GM18498 (cell line): ENCODE data around the gene EFNA4.

Source experiments
- ATAC-seq: cut with Tn5 transposase; IDR thresholded peaks from one replicate; pipeline ENCODE4 v1.9.1; 2021; ENCODE audit warnings: mild to moderate bottlenecking, moderate library complexity; ENCODE audit not compliant: unreplicated experiment

The EFNA4 gene

DNA sequence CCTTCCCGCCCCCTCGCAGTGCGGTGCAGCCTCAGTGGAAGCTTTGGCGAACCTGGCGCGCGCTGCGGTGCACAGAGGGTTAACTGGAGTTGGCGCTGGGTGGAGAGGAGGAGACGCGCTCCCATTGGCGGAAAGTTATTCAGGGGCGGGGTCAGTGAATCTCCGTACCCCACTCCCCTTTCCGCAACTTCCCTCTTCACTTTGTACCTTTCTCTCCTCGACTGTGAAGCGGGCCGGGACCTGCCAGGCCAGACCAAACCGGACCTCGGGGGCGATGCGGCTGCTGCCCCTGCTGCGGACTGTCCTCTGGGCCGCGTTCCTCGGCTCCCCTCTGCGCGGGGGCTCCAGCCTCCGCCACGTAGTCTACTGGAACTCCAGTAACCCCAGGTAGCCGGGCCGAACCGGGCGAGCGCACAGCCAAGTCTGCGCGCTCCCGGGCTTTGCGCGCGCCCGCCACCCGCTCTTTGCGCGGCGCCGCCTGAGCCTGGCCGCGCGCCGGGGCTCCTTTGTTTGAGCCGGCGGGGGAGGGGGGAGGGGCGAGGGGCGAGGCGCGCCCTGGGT is at the start of gene EFNA4:
EFNA4 (plus strand) TSS at position 191 of the 561 bp plus-strand sequence; CDS start at position 275, 84 bp downstream.
- ATAC-seq = peak; percentile 76

GRCh38 chr1:155014709-155015508 is 48.6 kb upstream of the EFNA4 start:
- ATAC-seq = no peak

GRCh38 chr1:155015527-155016230 is 47.9 kb upstream of the EFNA4 start:
- ATAC-seq = no peak

- ATAC-seq = no peak
These were observed 47.2 kb upstream of the EFNA4 start for GRCh38 chr1:155016231-155016831.

- peak; percentile 77 for ATAC-seq
These were observed 46.2 kb upstream of the EFNA4 start for GRCh38 chr1:155017041-155017945.

- ATAC-seq = no peak
These were observed 45.6 kb upstream of the EFNA4 start for GRCh38 chr1:155017946-155018316.

- ATAC-seq = no peak
These were observed 44.8 kb upstream of the EFNA4 start for GRCh38 chr1:155018617-155019348.

DNA sequence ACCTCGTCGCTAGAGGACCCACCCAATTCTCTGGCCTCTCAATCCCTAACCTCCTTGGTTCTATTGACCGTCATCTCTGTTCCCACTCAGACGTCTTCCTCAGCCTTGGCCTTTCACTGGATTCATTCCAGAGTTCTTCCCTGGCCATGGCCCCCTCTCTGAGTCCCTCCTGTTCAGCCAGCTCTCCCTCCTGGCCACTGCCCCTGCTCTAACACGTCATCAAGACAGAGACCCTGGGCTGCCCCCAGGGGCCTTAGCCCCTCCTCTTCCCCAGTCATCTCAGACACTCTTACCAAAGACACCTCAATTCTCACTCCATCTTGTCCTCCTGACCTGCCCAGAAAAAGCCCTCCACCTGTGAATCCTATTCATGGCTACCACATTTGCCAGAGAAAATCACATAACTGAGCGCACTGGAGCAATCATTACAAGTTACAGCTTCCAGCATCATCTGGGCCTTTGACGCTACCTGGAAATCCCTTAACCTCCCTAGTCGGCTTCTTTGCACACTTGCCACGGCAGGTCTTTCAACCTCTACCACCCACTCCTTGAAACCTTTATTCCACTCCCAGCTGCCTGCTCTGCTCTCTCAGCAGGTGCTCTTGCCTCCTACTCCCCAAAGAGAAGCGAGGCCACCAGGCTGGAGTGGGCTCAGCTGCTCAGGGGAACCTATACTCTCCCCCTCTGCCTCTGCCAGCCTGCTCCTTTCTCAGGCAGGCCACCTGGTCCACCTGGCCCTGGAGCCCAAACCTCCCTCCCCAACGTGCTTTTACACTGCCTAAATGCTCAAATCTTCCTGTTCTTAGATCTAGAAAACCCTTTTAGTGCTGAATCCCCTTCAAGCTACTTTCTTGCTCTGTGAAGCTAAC is 43.9 kb upstream of the EFNA4 start:
- ATAC-seq = no peak

- ATAC-seq = no peak
These were observed 41.2 kb upstream of the EFNA4 start for GRCh38 chr1:155022136-155022926.

DNA sequence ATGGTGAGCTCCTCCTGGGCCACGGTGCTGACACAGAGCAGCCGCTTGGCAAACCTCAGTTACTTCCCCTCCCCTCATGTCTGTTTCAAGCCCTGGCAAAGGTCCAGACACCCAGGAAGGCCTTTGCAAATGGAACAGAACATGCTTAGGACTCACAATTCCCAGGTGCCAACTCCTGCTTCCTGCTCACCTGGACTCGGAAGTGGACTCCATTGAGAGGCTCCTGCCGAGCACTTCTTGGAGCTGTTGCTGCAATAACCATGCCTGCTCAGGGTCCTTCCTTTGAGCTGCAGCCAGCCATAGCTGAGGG is 40.7 kb upstream of the EFNA4 start:
- no peak for ATAC-seq

- no peak for ATAC-seq
These were observed 39.9 kb upstream of the EFNA4 start for GRCh38 chr1:155023627-155024026.

GRCh38 chr1:155024315-155024714 is 39.2 kb upstream of the EFNA4 start:
- no peak for ATAC-seq

GRCh38 chr1:155026154-155026553 is 37.4 kb upstream of the EFNA4 start:
- no peak for ATAC-seq

GRCh38 chr1:155026588-155026987 is 37.0 kb upstream of the EFNA4 start:
- no peak for ATAC-seq

DNA sequence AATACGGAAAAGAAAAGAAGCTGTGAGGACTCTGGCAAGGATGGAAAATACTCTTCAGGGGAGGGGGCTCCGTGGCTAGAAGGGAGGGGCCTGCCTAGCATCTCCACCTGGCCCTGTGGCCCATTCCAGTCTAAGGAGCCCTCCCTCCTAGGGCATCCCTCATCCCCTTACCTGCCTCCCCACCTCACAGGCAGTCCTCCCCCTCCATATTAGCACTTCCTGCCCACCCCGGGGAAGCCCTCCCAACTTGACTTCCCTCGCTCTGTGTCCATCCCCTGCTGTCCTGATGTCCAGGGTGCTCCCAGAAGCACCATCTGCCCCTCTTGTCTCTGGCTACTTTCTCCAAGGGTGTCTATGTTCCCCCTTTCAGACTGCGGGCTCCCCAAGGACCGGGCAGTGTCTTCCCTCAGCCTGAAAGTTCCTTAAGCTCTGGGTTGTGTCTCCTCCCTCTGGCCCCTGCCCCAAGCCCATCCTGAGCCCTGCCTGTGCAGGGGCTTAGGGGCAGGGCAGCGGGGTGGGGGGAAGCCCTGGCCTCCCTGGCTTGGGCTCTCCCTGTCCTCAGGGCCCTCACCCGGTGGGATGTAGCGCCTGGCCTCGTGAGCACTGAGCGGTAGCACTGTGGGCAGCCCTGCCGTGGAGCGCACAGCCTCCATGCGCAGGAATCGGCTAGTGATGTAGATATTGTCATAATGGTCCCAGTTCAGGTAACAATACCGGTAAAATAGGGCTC is 33.9 kb upstream of the EFNA4 start:
- ATAC-seq = no peak

- no peak for ATAC-seq
These were observed 33.2 kb upstream of the EFNA4 start for GRCh38 chr1:155030243-155030795.

GRCh38 chr1:155030899-155031298 is 32.6 kb upstream of the EFNA4 start:
- no peak for ATAC-seq
